A549 (cell line): ENCODE data around the gene NUDT1. TPM values are rescaled to one million over a fixed set of nuclear protein-coding genes. Genes with fewer than 3 reads are reported as not detected.

ENCODE experiments used
- ATAC-seq, 2 experiments: fragments of 200-7000 bp in 1 of 2; fragments of >200 bp in 1 of 2; cut with Nextera tagmentation in 1 of 2; cut with Tn5 transposase in 1 of 2; 3 replicates each; pipeline versions ENCODE4 v1.8.0 to v1.9.1; 2018 to 2020; ENCODE audit warnings: mild to moderate bottlenecking in 1 of 2, moderate library complexity in 1 of 2
- CTCF ChIA-PET: fragments of 300-600 bp; sonication (Branson Sonifier 250); formaldehyde crosslinking; extraction: SDS; loops from one replicate; lab custom pipeline; 2021; ENCODE audit warnings: antibody characterized with exemption, inconsistent platforms; lab: Yijun Ruan, JAX
- POLR2A ChIA-PET: fragments of 350-600 bp; formaldehyde crosslinking; extraction: SDS; loops from one replicate; lab custom pipeline; 2021; ENCODE audit warnings: antibody characterized with exemption, inconsistent platforms; lab: Yijun Ruan, JAX
- DNase-seq, 2 experiments: peaks; one replicate each; pipeline versions ENCODE4 v3.0.0 to v3.0.0-alpha.2; 2011 to 2016; ENCODE audit warnings: low read depth in 1 of 2, low spot score in 1 of 2
- FAIRE-seq: peaks from 2 replicates; lab custom pipeline; 2011; peaks lifted over from hg19 to GRCh38; lab: Jason Lieb, UNC
- H3K27ac ChIP-seq, 2 experiments: fragments of >200 bp; sonication (Bioruptor Twin); formaldehyde crosslinking; 3 replicates each; pipeline ENCODE4 v1.5.1; 2016 to 2017
- H3K4me1 ChIP-seq: fragments of >200 bp; sonication (Bioruptor Twin); formaldehyde crosslinking; 3 replicates; pipeline ENCODE4 v1.6.1; 2016
- H3K4me2 ChIP-seq: fragments of >200 bp; sonication (Bioruptor Twin); formaldehyde crosslinking; 3 replicates; pipeline ENCODE4 v1.6.1; 2016
- H3K4me3 ChIP-seq: fragments of >200 bp; sonication (Bioruptor Twin); formaldehyde crosslinking; 3 replicates; pipeline ENCODE4 v1.5.1; 2016
- H3K9me3 ChIP-seq: fragments of >200 bp; sonication (Bioruptor Twin); formaldehyde crosslinking; 3 replicates; pipeline ENCODE4 v1.6.1; 2016
- BHLHE40 ChIP-seq: IDR thresholded peaks from 2 replicates; pipeline ENCODE4 v1.6.1; 2012; ENCODE audit warnings: low read depth, low read length, inconsistent platforms
- CEBPB ChIP-seq, 2 experiments: fragments of >200 bp in 1 of 2; sonication (Bioruptor Twin) in 1 of 2; formaldehyde crosslinking in 1 of 2; IDR thresholded peaks; 2 replicates each; pipeline ENCODE4 v1.6.1; 2012 to 2016
- CTCF ChIP-seq: fragments of >200 bp; sonication (Bioruptor Twin); formaldehyde crosslinking; IDR thresholded peaks from 3 replicates; pipeline ENCODE4 v1.5.1; 2016
- E2F6 ChIP-seq: IDR thresholded peaks from 2 replicates; pipeline ENCODE4 v1.6.1; 2012; ENCODE audit warnings: low read depth, borderline replicate concordance
- EHF ChIP-seq: fragments of 250-450 bp; sonication (Bioruptor Pico); IDR thresholded peaks from 2 replicates; pipeline ENCODE4 v1.5.0; 2020; ENCODE audit warnings: mild to moderate bottlenecking
- EP300 ChIP-seq, 2 experiments: fragments of >200 bp; sonication (Bioruptor Twin); formaldehyde crosslinking; IDR thresholded peaks; 2 replicates in 1 of 2; 3 replicates in 1 of 2; pipeline ENCODE4 v1.6.1; 2016 to 2017
- FOSL2 ChIP-seq, 2 experiments: fragments of 450-650 bp in 1 of 2; fragments of >200 bp in 1 of 2; sonication (Bioruptor Twin) in 1 of 2; formaldehyde crosslinking; IDR thresholded peaks; 2 replicates each; pipeline versions ENCODE4 v1.5.0 to v1.6.1; 2016 to 2020; ENCODE audit warnings: mild to moderate bottlenecking in 1 of 2, moderate library complexity in 1 of 2
- HEYL ChIP-seq: fragments of 250-450 bp; sonication (Bioruptor Pico); IDR thresholded peaks from 2 replicates; pipeline ENCODE4 v1.8.0; 2021; ENCODE audit warnings: mild to moderate bottlenecking, moderate library complexity
- HOXA7 ChIP-seq: fragments of 250-450 bp; sonication (Bioruptor Pico); IDR thresholded peaks from 2 replicates; pipeline ENCODE4 v1.5.0; 2020; ENCODE audit warnings: mild to moderate bottlenecking, moderate library complexity
- JUN ChIP-seq, 2 experiments: fragments of >200 bp; sonication (Bioruptor Twin); formaldehyde crosslinking; IDR thresholded peaks; 2 replicates in 1 of 2; 3 replicates in 1 of 2; pipeline ENCODE4 v1.6.1; 2016 to 2017
- KDM1A ChIP-seq: fragments of 200-600 bp; sonication (generic); IDR thresholded peaks from 2 replicates; pipeline ENCODE4 v1.6.1; 2016; ENCODE audit warnings: low read depth, mild to moderate bottlenecking
- MYC ChIP-seq: IDR thresholded peaks from 2 replicates; pipeline ENCODE4 v1.6.1; 2012; ENCODE audit warnings: mild to moderate bottlenecking, inconsistent platforms, low read length, improper control_type of control experiment, borderline replicate concordance
- NFE2L2 ChIP-seq: fragments of 150-350 bp; conservative IDR thresholded peaks from 2 replicates; pipeline ENCODE4 v1.6.1; 2014; ENCODE audit warnings: low read length
- NPAS2 ChIP-seq: fragments of 250-450 bp; sonication (Bioruptor Pico); IDR thresholded peaks from 2 replicates; pipeline ENCODE4 v1.8.0; 2022; ENCODE audit warnings: mild to moderate bottlenecking, moderate library complexity, borderline replicate concordance
- POLR2A ChIP-seq: IDR thresholded peaks from 2 replicates; pipeline ENCODE4 v1.6.1; 2012; ENCODE audit warnings: mild to moderate bottlenecking, low read length
- POLR2AphosphoS2 ChIP-seq: conservative IDR thresholded peaks from 2 replicates; pipeline ENCODE4 v1.6.1; 2012; ENCODE audit warnings: low read length, improper control_type of control experiment, inconsistent platforms
- RARB ChIP-seq: fragments of 250-450 bp; sonication (Bioruptor Pico); IDR thresholded peaks from 2 replicates; pipeline ENCODE4 v1.8.0; 2021; ENCODE audit warnings: mild to moderate bottlenecking, moderate library complexity
- SMC3 ChIP-seq: fragments of >200 bp; sonication (Bioruptor Twin); formaldehyde crosslinking; IDR thresholded peaks from 3 replicates; pipeline ENCODE4 v1.6.1; 2018; ENCODE audit warnings: inconsistent platforms
- TP53 ChIP-seq: fragments of 250-450 bp; sonication (Bioruptor Pico); IDR thresholded peaks from 2 replicates; pipeline ENCODE4 v1.5.0; 2021; ENCODE audit warnings: mild to moderate bottlenecking, moderate library complexity
- USF2 ChIP-seq: fragments of 450-650 bp; IDR thresholded peaks from 2 replicates; pipeline ENCODE4 v1.6.1; 2014; ENCODE audit warnings: antibody characterized with exemption
- ZFP36 ChIP-seq: fragments of 450-650 bp; IDR thresholded peaks from 2 replicates; pipeline ENCODE4 v1.6.1; 2014; ENCODE audit warnings: borderline replicate concordance; ENCODE audit not compliant: partially characterized antibody
- ZSCAN20 ChIP-seq: fragments of 250-450 bp; sonication (Bioruptor Pico); IDR thresholded peaks from 2 replicates; pipeline ENCODE4 v1.8.0; 2022; ENCODE audit warnings: mild to moderate bottlenecking, moderate library complexity
- WGBS: methylation state at CpG from one replicate; pipeline ENCODE4 v1.1.6; 2017; ENCODE audit errors: missing lambda C conversion rate; 5-methylcytosine and 5-hydroxymethylcytosine counted together
- polyA plus RNA-seq, 4 experiments: library from polyadenylated mRNA; depleted of rRNA in 3 of 4; stranded (reverse); fragments of >200 nt; fragmentation: RNase III in 1 of 4; extraction: RNeasy Plus Mini Kit Qiagen cat#74134 plus additional on column Dnase treatment in 1 of 4; gene quantifications; 2 replicates in 3 of 4; 3 replicates in 1 of 4; pipeline ENCODE4 v1.2.3, GENCODE V29; 2011 to 2017

The NUDT1 gene
- polyA plus RNA-seq, 2 of the 4 experiments (the other 2 are of a cell fraction): 38.3 to 92.3 TPM

GRCh38 chr7:2227699-2228098 is 14.3 kb upstream of the NUDT1 start:
- CTCF ChIA-PET: interaction anchor here (0.6 kb wide), 1 partner anchor 120 kb away, joined by 3 read pairs; no protein-coding TSS in a partner anchor
- DNase-seq (no peak), FAIRE-seq (no peak), ATAC-seq (no peak)
- Histone ChIP-seq H3K9me3 (no peaks in the 10 kb centered on the region), H3K27ac (no peak overlapping the region), H3K4me1 (peaks cover 16% of the 10 kb centered on the region; the same call in 1 of the 3 replicates), H3K4me2 (no peak overlapping the region), H3K4me3 (no peak overlapping the region)
- TF ChIP-seq POLR2AphosphoS2 (no peak), MYC (no peak), EP300 (IDR thresholded peaks at IDR 0.05) (no peak)
- POLR2A ChIA-PET: no interaction called here
- 87% methylated on average over 15 of the region's 15 CpGs for WGBS

GRCh38 chr7:2228921-2229320 is 13.1 kb upstream of the NUDT1 start:
- Histone ChIP-seq H3K9me3 (no peaks in the 10 kb centered on the region), H3K4me2 (no peak overlapping the region), H3K4me3 (no peak overlapping the region), H3K4me1 (peaks cover 23% of the 10 kb centered on the region; the same call in 2 of the 3 replicates), H3K27ac (no peak overlapping the region)
- 94% methylated on average over 8 of the region's 8 CpGs for WGBS
- no peak for TF ChIP-seq JUN (IDR thresholded peaks at IDR 0.05)
- no peak for TF ChIP-seq BHLHE40
- TF ChIP-seq TP53: no peak
- no peak for ATAC-seq
- DNase-seq: no peak
- no peak for FAIRE-seq
- ChIA-PET POLR2A (no interaction called here), CTCF (no interaction called here)

- DNase-seq (no peak), FAIRE-seq (no peak), ATAC-seq (no peak)
- ChIA-PET POLR2A (no interaction called here), CTCF (interaction anchor here (1.0 to 1.6 kb wide), 2 partner anchors 13 to 20 kb away, joined by 3 read pairs; partner anchors contain the start of genes MRM2 and NUDT1)
- TF ChIP-seq BHLHE40 (no peak), EHF (CRISPR knock-in tag) (no peak), USF2 (no peak), NFE2L2 (no peak), CEBPB (IDR thresholded peaks at IDR 0.05) (no peak), E2F6 (no peak)
- H3K9me3 ChIP-seq: no peaks in the 10 kb centered on the region
- no peak overlapping the region for H3K4me2 ChIP-seq
- WGBS: 95% methylated on average over 7 of the region's 7 CpGs
- H3K4me1 ChIP-seq: peaks cover 23% of the 10 kb centered on the region; the same call in 2 of the 3 replicates
- no peak overlapping the region for H3K4me3 ChIP-seq
- H3K27ac ChIP-seq: no peak overlapping the region
Measured at GRCh38 chr7:2229467-2229866, 12.6 kb upstream of the NUDT1 start.

GRCh38 chr7:2230226-2230625 is 11.8 kb upstream of the NUDT1 start:
- no peak for FAIRE-seq

GRCh38 chr7:2230882-2231281 is 11.1 kb upstream of the NUDT1 start:
- TF ChIP-seq NPAS2 (CRISPR knock-in tag) (no peak), KDM1A (no peak), RARB (no peak), CTCF (no peak), FOSL2 (IDR thresholded peaks at IDR 0.05) (no peak), FOSL2 (CRISPR knock-in tag; IDR thresholded peaks at IDR 0.05) (no peak), HOXA7 (CRISPR knock-in tag) (no peak), USF2 (no peak), ZFP36 (no peak), SMC3 (no peak), POLR2A (no peak), HEYL (CRISPR knock-in tag) (no peak)
- Histone ChIP-seq H3K27ac (no peak overlapping the region), H3K4me1 (peaks cover 17% of the 10 kb centered on the region; the same call in 2 of the 3 replicates), H3K4me2 (peak overlapping the region; percentile 81), H3K4me3 (no peak overlapping the region), H3K9me3 (no peaks in the 10 kb centered on the region)
- DNase-seq (no peak), FAIRE-seq (no peak), ATAC-seq (no peak)
- CTCF ChIA-PET: interaction anchor here (0.6 to 1.6 kb wide), 3 partner anchors 19 to 190 kb away, joined by 3 read pairs; no protein-coding TSS in a partner anchor
- 89% methylated on average over 9 of the region's 9 CpGs for WGBS
- POLR2A ChIA-PET: no interaction called here

More at GRCh38 chr7:2230226-2230625, 11.8 kb upstream of the NUDT1 start:
- ChIA-PET POLR2A (no interaction called here), CTCF (interaction anchor here (1.0 to 1.6 kb wide), 2 partner anchors 12 to 19 kb away, joined by 3 read pairs; partner anchors contain the start of genes MRM2 and NUDT1)
- no peak for TF ChIP-seq ZSCAN20
- 92% methylated on average over 7 of the region's 8 CpGs for WGBS
- peaks cover 20% of the 10 kb centered on the region; the same call in 2 of the 3 replicates for H3K4me1 ChIP-seq
- no peak overlapping the region for H3K4me3 ChIP-seq
- no peak overlapping the region for H3K4me2 ChIP-seq
- no peak for DNase-seq
- no peak overlapping the region for H3K27ac ChIP-seq
- no peaks in the 10 kb centered on the region for H3K9me3 ChIP-seq
- no peak for ATAC-seq
